HG02840 (cell line): ENCODE data around the gene AFF2.

Source experiments
- ATAC-seq: cut with Tn5 transposase; IDR thresholded peaks from one replicate; pipeline ENCODE4 v1.9.1; 2021; ENCODE audit warnings: mild to moderate bottlenecking, moderate library complexity, moderate number of reproducible peaks; ENCODE audit not compliant: unreplicated experiment, low FRiP score

AFF2 gene

GRCh38 chrX:148500423-148501385 is at the start of gene AFF2:
Gene AFF2 (plus strand): TSS chrX:148500617. CDS start chrX:148501098, 481 bp downstream.
- no peak for ATAC-seq

- no peak for ATAC-seq
Observed at GRCh38 chrX:148457279-148457678, 43.1 kb upstream of the AFF2 start.

GRCh38 chrX:148459343-148459742 is 41.1 kb upstream of the AFF2 start:
- ATAC-seq, result peak; percentile 89

GRCh38 chrX:148466292-148466691 is 34.1 kb upstream of the AFF2 start:
- ATAC-seq, result peak; percentile 86

- no peak for ATAC-seq
Observed at GRCh38 chrX:148470324-148470723, 30.1 kb upstream of the AFF2 start.

- ATAC-seq, result no peak
Observed at GRCh38 chrX:148474030-148474429, 26.4 kb upstream of the AFF2 start.

- ATAC-seq, result no peak
Observed at GRCh38 chrX:148492057-148492456, 8.4 kb upstream of the AFF2 start.

- ATAC-seq, result no peak
Observed at GRCh38 chrX:148495176-148495575, 5.2 kb upstream of the AFF2 start.

- no peak for ATAC-seq
Observed at GRCh38 chrX:148498067-148498466, 2.4 kb upstream of the AFF2 start.

- no peak for ATAC-seq
Observed at GRCh38 chrX:148499638-148500422, 587 bp upstream of the AFF2 start.

GRCh38 chrX:148501386-148502066 is 1.1 kb downstream of the AFF2 start:
- no peak for ATAC-seq

GRCh38 chrX:148504506-148504905 is 4.1 kb downstream of the AFF2 start:
- ATAC-seq, result no peak

GRCh38 chrX:148507418-148507817 is 7.0 kb downstream of the AFF2 start:
- no peak for ATAC-seq

- ATAC-seq, result no peak
Observed at GRCh38 chrX:148512453-148512852, 12.0 kb downstream of the AFF2 start.

GRCh38 chrX:148513661-148514060 is 13.2 kb downstream of the AFF2 start:
- no peak for ATAC-seq

GRCh38 chrX:148517176-148517575 is 16.8 kb downstream of the AFF2 start:
- ATAC-seq, result no peak

GRCh38 chrX:148522006-148522405 is 21.6 kb downstream of the AFF2 start:
- ATAC-seq, result no peak

- no peak for ATAC-seq
Observed at GRCh38 chrX:148523303-148524080, 23.1 kb downstream of the AFF2 start.

- no peak for ATAC-seq
Observed at GRCh38 chrX:148530464-148531077, 30.2 kb downstream of the AFF2 start.

- ATAC-seq, result no peak
Observed at GRCh38 chrX:148534291-148534690, 33.9 kb downstream of the AFF2 start.
